Smooth muscle cell of trachea (primary cell): ENCODE results near the gene SOWAHC. TPM values are rescaled to one million over a fixed set of nuclear protein-coding genes. Genes with fewer than 3 reads are reported as not detected.

ENCODE experiments used
- total RNA-seq: library from RNA; depleted of rRNA; stranded (reverse); fragments of >200 nt; gene quantifications from 2 replicates; pipeline ENCODE4 v1.2.1, GENCODE V29; 2014

Gene SOWAHC
- total RNA-seq, result 8.3 and 8.6 TPM in 2 replicates

GRCh38 chr2:109613922-109614714 lies at the start of gene SOWAHC, which contains the start of gene SEPTIN10:
TSS of gene SOWAHC (plus strand) at chr2:109614364. CDS start at chr2:109614490, 126 bp downstream.
TSS of gene SEPTIN10 (minus strand) at chr2:109613966. CDS start at chr2:109613827, 139 bp downstream.

Other genes starting within 250 kb of the SOWAHC start
- gene SEPTIN10, start 398 bp upstream of the SOWAHC start, total RNA-seq, result 79.4 and 143 TPM in 2 replicates
- 13.6 and 15.6 TPM in 2 replicates for gene RGPD5, start 179.9 kb downstream of the SOWAHC start, total RNA-seq